NT2/D1 (cell line): ENCODE results near the gene NANOS1.

Experiments
- SUZ12 ChIP-seq: IDR thresholded peaks from 2 replicates; pipeline ENCODE4 v1.6.1; 2011; ENCODE audit not compliant: insufficient read length, insufficient read depth; ENCODE audit errors: extremely low read depth
- YY1 ChIP-seq: IDR thresholded peaks from 2 replicates; pipeline ENCODE4 v1.6.1; 2011; ENCODE audit not compliant: insufficient read length, insufficient read depth
- ZNF274 ChIP-seq: IDR thresholded peaks from 2 replicates; pipeline ENCODE4 v1.6.1; 2011; ENCODE audit warnings: mild to moderate bottlenecking, low read depth, low read length

DNA sequence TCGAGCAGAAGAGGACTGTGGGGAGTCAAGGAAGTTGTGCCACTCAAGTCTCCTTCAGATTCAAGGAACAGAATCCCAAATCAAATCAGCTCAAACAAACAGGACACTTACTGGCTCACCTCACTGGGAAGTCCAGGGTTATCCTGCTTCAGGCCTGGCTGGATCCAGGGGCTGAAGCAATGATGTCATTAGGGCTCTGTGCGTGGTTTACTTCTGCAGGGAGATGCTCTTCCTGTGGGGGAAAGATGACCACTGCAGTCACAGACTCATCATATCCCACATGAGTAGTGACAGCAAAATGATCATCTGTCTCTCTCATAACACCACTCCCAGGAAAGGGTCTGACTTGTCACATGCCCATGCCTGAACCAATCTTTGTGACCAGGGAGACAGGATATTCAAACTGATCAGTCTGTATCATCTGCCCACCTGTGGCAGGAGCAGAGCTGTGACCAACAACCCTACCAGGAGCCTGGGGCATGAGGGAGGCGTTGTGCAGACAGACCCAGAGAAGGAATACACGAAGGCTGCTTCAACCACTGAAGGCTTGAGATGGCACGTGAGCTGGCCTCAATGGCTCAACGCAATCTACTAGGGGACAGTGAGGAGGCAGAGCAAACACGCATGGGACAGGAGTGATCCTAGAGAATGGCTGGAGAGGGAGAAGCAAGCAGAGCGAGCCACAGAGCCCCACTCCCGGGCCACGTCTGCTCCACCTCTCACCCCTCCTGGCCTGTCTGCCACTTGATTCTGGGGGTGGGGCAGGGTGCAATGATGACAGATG, 27.6 kb upstream of the NANOS1 start:
- no peak for TF ChIP-seq ZNF274
- no peak for TF ChIP-seq YY1
- no peak for TF ChIP-seq SUZ12
